Ramos (cell line): ENCODE results near the gene MRPS21.
"Not testable (repeated sequence)": the region's sequence is repeated elsewhere in the genome, so short reads cannot be mapped to it uniquely, and the experiment has no call there.

Source experiments
- in situ Hi-C: fragments of 300-500 bp; cut with MboI; formaldehyde crosslinking; loops from one replicate; pipeline ENCODE4 v1.14.3; 2022; ENCODE audit warnings: low sequenced_read_pairs; ENCODE audit not compliant: unreplicated experiment

The MRPS21 gene

DNA sequence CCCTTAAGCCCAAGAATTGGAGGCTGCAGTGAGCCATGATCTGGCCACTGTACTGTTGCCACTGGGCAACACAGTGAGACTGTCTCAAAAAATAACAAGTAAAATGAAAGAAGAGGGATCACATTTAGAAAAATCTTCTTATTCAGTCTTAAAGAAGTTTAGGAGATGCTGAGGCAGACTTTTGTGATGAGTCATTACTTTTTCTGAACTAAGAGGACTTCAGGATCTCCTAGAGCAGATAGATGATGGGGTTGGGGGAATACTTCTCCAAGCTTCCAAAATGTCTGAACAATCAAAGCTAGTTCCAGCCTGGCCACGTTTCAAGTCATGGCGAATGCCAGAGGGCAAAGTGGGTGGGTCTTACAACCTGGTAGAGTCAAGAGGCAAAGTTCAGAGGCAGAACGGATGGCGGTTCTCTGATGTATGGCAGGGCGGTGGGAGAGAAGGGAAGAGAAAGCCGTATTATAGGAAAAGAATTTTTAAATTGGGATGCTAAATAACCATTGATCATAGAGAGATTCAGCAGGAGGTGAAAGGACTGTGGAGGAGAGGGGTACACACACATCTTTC, 13.4 kb upstream of the MRPS21 start:
- in situ Hi-C loops, result no loop called here

- in situ Hi-C loops, result no loop called here
Observed at GRCh38 chr1:150281221-150281757, 12.4 kb upstream of the MRPS21 start.

DNA sequence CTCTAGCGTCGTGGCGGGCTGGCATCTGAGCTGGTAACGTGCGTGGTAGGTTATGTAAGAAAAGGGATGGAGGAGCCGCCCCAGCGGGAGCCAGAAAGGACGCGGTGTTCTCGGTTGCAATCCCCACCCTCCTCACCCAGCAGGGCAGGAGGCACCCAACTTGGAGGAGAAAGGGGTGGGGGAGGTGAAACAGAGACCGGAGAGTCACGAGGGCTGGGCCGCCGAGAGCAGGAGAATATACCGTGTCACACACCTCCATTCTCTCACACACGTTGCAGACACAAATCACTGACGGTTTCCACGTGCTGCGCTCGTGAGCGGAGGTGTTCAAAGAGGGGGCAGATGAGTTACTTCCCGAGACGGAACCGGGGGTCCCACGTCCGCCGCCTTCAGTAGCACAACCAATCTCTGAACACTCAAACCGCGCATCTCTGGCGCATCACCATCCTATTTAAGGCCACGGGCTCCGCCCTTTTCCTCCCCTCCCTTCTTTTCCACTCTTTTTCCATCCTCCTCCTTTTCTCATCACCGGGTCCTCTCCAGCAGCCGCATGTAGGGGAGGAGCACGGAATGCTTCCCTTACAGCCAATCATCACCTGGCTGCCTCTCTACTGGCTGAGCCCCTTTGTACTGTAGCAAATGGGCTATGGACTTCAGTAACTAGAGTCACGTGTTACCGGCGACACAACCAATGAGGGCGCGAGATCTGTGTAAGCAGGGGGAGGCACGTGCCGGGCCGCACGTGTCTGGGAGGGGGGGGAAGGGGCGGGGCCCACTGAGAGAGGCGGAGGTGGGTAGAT, 11.7 kb upstream of the MRPS21 start, which contains the start of gene CIART:
CIART (plus strand) TSS at position 797 of the 800 bp plus-strand sequence. CDS start 714 bp downstream, outside the sequence.
- in situ Hi-C loops, result no loop called here

- in situ Hi-C loops, result no loop called here
Observed at GRCh38 chr1:150282558-150282958, 11.1 kb upstream of the MRPS21 start.

- in situ Hi-C loops, result no loop called here
Observed at GRCh38 chr1:150283260-150283659, 10.4 kb upstream of the MRPS21 start.

DNA sequence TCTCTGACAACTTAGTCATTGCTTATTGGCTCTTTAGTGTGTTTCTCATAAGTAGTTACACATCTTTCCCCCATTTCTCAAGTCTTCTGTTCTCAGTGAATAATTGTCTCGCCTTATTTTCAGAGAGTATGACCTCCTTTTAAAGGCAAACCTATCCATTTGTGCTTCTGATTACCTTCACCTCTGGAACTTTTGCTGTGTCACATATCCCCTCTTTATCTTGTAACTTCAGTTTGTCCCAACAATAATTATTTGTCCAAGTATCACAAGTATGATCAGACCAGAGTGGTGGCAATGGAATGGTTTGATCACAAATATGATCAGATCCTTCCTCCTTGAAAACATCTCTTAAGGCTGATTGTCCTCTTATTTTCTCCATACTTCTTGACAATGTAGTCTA, 5.3 kb upstream of the MRPS21 start:
- in situ Hi-C loops, result no loop called here

DNA sequence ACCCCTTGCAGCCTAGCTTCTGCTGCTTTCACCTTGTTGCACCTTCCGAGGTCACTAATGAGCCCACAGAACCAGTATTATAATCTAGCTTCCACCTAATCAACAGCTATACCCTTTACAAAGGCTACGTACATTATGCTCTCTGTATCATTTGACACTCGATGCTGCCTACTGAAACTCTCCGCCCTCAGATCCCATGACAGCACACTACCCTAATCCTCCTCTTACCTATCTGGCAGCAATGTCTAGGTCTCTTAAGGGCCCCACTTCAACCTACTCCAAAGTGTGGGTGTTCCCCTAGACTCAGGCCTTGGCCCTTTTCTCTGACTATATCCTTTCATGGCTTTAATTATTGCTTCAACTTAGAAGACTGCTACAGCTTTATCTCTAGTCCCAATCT, 4.8 kb upstream of the MRPS21 start:
- in situ Hi-C loops, result no loop called here

DNA sequence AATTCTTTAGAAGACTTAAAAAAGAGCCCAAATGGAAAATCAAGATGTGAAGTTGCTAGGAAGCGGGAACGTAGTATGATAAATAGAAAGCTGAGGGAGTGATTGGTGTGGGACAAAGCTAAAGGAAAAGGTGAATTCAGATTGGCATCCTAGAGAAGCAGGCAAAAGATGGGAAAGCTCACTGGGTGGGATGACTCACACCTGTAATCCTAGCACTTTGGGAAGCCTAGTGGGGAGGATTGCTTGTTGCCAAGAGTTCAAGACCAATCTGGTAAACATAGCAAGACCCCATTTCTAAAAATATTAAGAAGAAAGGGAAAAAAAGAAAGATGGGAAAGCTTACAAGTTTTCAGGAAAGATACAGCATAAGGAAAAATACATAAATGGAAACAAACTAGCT, 1.8 kb downstream of the MRPS21 start:
- in situ Hi-C loops, result no loop called here

GRCh38 chr1:150299716-150300115, 6.1 kb downstream of the MRPS21 start:
- in situ Hi-C loops, result no loop called here

GRCh38 chr1:150302338-150302737, 8.7 kb downstream of the MRPS21 start:
- in situ Hi-C loops, result no loop called here

DNA sequence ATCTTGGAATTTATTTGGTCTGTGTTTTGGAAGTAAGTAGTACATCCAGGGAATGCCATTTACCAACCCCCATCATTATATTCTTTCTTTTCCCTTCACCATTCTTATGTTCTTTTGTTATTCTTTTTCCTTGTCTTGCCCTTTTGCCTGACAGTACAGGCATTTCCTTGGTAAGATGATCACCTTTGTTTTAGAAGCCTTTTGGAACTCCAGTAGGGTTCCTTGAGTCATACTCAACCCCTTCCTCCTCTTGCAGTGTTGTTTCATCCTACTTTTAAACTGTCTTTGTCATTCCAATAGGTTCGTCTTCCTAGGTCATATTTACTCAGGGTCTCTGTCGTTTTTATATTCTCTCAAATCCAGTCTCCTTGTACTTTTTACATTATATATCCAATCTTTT, 9.2 kb downstream of the MRPS21 start:
- in situ Hi-C loops, result no loop called here

GRCh38 chr1:150308585-150308984, 14.9 kb downstream of the MRPS21 start:
- in situ Hi-C loops, result not testable (repeated sequence)

DNA sequence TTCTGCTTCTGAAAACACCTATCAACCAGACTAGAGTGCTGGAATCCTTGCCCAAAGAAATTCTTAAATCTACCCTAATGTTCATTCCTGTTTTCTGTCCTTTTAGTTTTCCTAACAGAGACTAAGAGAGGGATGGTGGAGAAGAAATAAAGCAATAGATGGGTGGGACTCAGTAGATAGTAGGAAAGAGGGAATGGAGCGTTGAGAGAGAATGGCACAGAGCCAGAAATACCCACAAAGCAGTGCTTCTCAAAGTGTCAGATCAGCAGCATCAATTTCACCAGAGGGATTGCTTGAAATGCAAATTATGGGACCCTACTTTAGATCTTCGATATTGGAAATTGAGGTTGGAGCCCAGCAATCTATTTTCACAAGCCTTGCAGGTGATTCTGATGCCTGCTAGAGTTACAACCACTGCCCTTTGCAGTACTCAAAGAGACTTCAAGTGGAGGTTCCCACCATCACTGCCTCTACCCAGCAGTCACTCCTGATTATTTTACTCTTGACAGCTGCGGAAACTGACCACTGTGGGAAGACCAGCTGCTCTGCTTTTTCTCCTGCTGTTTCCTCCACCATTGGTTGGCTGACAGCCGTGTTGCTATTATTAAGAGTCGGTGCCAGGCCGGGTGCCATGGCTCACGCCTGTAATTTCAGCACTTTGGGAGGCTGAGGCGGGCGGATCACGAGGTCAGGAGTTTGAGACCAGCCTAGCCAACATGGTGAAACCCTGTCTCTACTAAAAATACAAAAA, 16.3 kb downstream of the MRPS21 start:
- in situ Hi-C loops, result no loop called here

DNA sequence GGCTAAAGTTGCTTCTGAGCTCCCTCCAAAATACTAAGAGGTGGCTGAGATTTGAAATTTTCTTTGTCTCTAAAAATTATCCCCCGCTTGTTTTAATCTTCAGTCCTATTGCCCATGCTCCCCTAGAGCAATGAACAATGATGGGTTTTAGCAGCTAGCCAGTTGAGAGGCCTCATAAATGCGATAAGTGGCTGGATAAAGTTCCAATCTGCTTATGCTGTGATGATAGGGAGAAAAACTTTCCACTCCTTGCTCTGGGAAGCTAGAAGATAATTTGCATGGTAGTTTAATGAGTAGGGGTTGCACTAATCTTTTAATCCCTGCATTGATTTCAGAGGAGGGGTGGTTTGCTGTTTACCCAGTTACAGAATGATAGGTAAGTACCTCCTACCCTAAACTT, 18.1 kb downstream of the MRPS21 start:
- in situ Hi-C loops, result no loop called here

GRCh38 chr1:150314691-150315090, 21.0 kb downstream of the MRPS21 start:
- in situ Hi-C loops, result not testable (repeated sequence)

- in situ Hi-C loops, result no loop called here
Observed at GRCh38 chr1:150320667-150320978, 27.0 kb downstream of the MRPS21 start.

GRCh38 chr1:150321826-150322166, 28.1 kb downstream of the MRPS21 start:
- in situ Hi-C loops, result no loop called here

GRCh38 chr1:150322310-150322709, 28.6 kb downstream of the MRPS21 start:
- in situ Hi-C loops, result no loop called here

DNA sequence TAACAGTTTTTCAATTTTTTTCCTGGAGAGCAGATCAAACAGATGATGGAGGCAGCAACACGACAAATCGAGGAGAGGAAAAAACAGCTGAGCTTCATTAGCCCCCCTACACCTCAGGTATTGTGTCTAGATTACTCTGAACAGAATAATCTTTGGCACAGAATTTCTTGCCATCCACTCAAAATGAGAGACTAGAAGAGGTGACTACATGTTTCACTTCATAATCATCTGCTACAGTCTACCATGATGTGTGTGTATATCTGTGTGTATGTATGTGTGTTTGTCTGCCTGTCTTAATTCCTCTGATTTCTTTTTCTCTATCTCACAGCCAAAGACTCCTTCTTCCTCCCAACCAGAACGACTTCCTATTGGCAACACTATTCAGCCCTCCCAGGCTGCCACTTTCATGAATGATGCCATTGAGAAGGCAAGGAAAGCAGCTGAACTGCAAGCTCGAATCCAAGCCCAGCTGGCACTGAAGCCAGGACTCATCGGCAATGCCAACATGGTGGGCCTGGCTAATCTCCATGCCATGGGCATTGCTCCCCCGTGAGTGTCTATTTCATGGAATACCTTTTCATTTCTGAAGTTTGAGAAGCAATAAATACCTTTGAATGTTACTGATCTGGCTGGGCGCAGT, 39.1 kb downstream of the MRPS21 start:
- in situ Hi-C loops, result no loop called here

GRCh38 chr1:150346316-150346715, 52.7 kb downstream of the MRPS21 start:
- in situ Hi-C loops, result no loop called here

DNA sequence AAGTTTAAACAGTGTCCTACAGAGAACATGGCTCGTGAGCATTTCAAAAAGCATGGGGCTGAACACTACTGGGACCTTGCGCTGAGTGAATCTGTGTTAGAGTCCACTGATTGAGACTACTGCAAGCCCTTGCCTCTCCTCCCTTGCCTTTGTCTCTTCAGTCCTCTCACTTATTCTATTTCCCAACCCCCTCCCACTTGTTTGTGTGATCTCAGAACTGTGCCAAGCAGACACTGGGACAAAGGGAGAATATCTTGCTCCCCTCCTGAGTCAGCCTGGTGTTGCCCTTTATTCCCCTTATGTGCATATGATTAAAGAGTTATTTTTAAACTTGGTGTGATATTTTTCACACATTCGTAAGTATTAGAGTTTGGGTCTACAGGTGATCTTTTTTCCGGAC, 59.2 kb downstream of the MRPS21 start:
- in situ Hi-C loops, result no loop called here
